B cell (primary cell): ENCODE results near the gene RRBP1. TPM values are rescaled to one million over a fixed set of nuclear protein-coding genes. Genes with fewer than 3 reads are reported as not detected.

ENCODE experiments used
- ATAC-seq: fragments of 200-7000 bp; cut with Tn5 transposase; one replicate; pipeline ENCODE4 v1.10.0; 2021; ENCODE audit warnings: low read depth, mild to moderate bottlenecking, moderate number of reproducible peaks, moderate library complexity
- CTCF ChIA-PET: fragments of 350-600 bp; sonication (Branson Sonifier 250); formaldehyde crosslinking; loops from one replicate; lab custom pipeline; 2021; ENCODE audit warnings: antibody characterized with exemption, inconsistent platforms; lab: Charles Lee
- POLR2A ChIA-PET: fragments of 350-600 bp; sonication (Branson Sonifier 250); formaldehyde crosslinking; loops from one replicate; lab custom pipeline; 2021; ENCODE audit warnings: antibody characterized with exemption; lab: Charles Lee
- DNase-seq: peaks from one replicate; pipeline ENCODE4 v3.0.0; 2013
- H2AFZ ChIP-seq: 2 replicates; pipeline ENCODE4 v1.6.1; 2012; ENCODE audit warnings: mild to moderate bottlenecking, low read depth, low read length; ENCODE audit not compliant: insufficient read depth, poor library complexity, severe bottlenecking
- H3K27ac ChIP-seq, 2 donors: 1 replicate in 1 of 2; 2 replicates in 1 of 2; pipeline ENCODE4 v1.5.1; 2012 to 2013; ENCODE audit warnings: low read length in 2 of 2, mild to moderate bottlenecking in 2 of 2, moderate library complexity in 1 of 2
- H3K27me3 ChIP-seq, 4 experiments: fragments of 200-600 bp in 1 of 4; sonication (generic) in 1 of 4; replicated peaks in 1 of 4; 1 replicate in 2 of 4; 2 replicates in 2 of 4; pipeline versions ENCODE4 v1.6.1 to v1.7.0; 2013 to 2016; ENCODE audit warnings: low read length in 3 of 4, mild to moderate bottlenecking in 2 of 4, mixed read lengths in 1 of 4, moderate library complexity in 1 of 4; ENCODE audit not compliant: insufficient read depth in 4 of 4, control insufficient read depth in 3 of 4; ENCODE audit errors: control extremely low read depth in 1 of 4
- H3K36me3 ChIP-seq, 2 experiments: replicated peaks in 1 of 2; 1 replicate in 1 of 2; 2 replicates in 1 of 2; pipeline versions ENCODE4 v1.6.1 to v1.7.1; 2013; ENCODE audit warnings: low read length in 1 of 2; ENCODE audit not compliant: insufficient read depth in 2 of 2, control insufficient read depth in 1 of 2; ENCODE audit errors: control extremely low read depth in 1 of 2, extremely low read depth in 1 of 2
- H3K4me1 ChIP-seq, 2 donors: fragments of 200-600 bp in 1 of 2; sonication (generic) in 1 of 2; 1 replicate in 1 of 2; 2 replicates in 1 of 2; pipeline versions ENCODE4 v1.5.1 to v1.6.1; 2013 to 2017; ENCODE audit warnings: low read length in 2 of 2; ENCODE audit not compliant: control insufficient read depth in 2 of 2, insufficient read depth in 2 of 2
- H3K4me2 ChIP-seq: replicated peaks from 2 replicates; pipeline ENCODE3; 2012; ENCODE audit warnings: mild to moderate bottlenecking, low read depth, low read length; ENCODE audit not compliant: poor library complexity, severe bottlenecking
- H3K4me3 ChIP-seq, 5 experiments: fragments of 200-600 bp in 1 of 5; sonication (generic) in 1 of 5; 1 replicate in 3 of 5; 2 replicates in 2 of 5; pipeline versions ENCODE4 v1.5.1 to v1.7.0; 2011 to 2016; ENCODE audit warnings: low read length in 4 of 5, mild to moderate bottlenecking in 4 of 5, low read depth in 2 of 5, control low read depth in 1 of 5, moderate library complexity in 1 of 5; ENCODE audit not compliant: insufficient read depth in 1 of 5; ENCODE audit errors: control extremely low read depth in 1 of 5, extremely low read depth in 1 of 5
- H3K79me2 ChIP-seq: fragments of 200-600 bp; sonication (generic); one replicate; pipeline ENCODE4 v1.6.0; 2016; ENCODE audit warnings: low read length; ENCODE audit not compliant: control insufficient read depth, insufficient read depth
- H3K9ac ChIP-seq: fragments of 200-600 bp; sonication (generic); 2 replicates; pipeline ENCODE4 v1.6.1; 2017; ENCODE audit warnings: mild to moderate bottlenecking, low read length, moderate library complexity
- H3K9me3 ChIP-seq, 3 donors: one replicate each; pipeline versions ENCODE4 v1.6.1 to v1.7.1; 2013; ENCODE audit warnings: low read length in 2 of 3; ENCODE audit not compliant: control insufficient read depth in 2 of 3, insufficient read depth in 1 of 3; ENCODE audit errors: control extremely low read depth in 1 of 3
- H4K20me1 ChIP-seq: 2 replicates; pipeline ENCODE4 v1.6.0; 2012; ENCODE audit warnings: mild to moderate bottlenecking, low read length; ENCODE audit not compliant: insufficient read depth, control insufficient read depth, poor library complexity, severe bottlenecking
- H3K27ac Mint-ChIP-seq: one replicate; pipeline ENCODE4 v1.8.0; 2021; ENCODE audit warnings: mixed read lengths
- H3K27me3 Mint-ChIP-seq: one replicate; pipeline ENCODE4 v1.8.0; 2021; ENCODE audit warnings: mixed read lengths
- H3K4me1 Mint-ChIP-seq: one replicate; pipeline ENCODE4 v1.8.0; 2021; ENCODE audit warnings: mixed read lengths
- H3K4me3 Mint-ChIP-seq: one replicate; pipeline ENCODE4 v1.8.0; 2021; ENCODE audit warnings: mixed read lengths
- H3K9me3 Mint-ChIP-seq: one replicate; pipeline ENCODE4 v1.8.0; 2022; ENCODE audit warnings: mixed read lengths; ENCODE audit not compliant: insufficient read depth
- CTCF ChIP-seq: fragments of 200-600 bp; IDR thresholded peaks from one replicate; pipeline ENCODE4 v1.8.0; 2022; ENCODE audit warnings: antibody characterized with exemption, mild to moderate bottlenecking
- EZH2 ChIP-seq: IDR thresholded peaks from 2 replicates; pipeline ENCODE4 v1.6.1; 2012; ENCODE audit warnings: borderline replicate concordance, low read depth, mild to moderate bottlenecking, moderate library complexity, low read length; ENCODE audit not compliant: insufficient read depth, poor library complexity, severe bottlenecking
- WGBS: methylation state at CpG from one replicate; pipeline ENCODE4 v1.1.5; 2013; ENCODE audit warnings: missing lambda C conversion rate; ENCODE audit not compliant: insufficient coverage; 5-methylcytosine and 5-hydroxymethylcytosine counted together
- intact Hi-C: fragments of 100-400 bp; cut with micrococcal nuclease; formaldehyde crosslinking; loops from one replicate; pipeline ENCODE4 v1.10.0; 2022
- polyA plus RNA-seq: library from polyadenylated mRNA; depleted of rRNA; stranded (reverse); fragments of >200 nt; gene quantifications from 2 replicates; pipeline ENCODE4 v1.2.3, GENCODE V29; 2012
- total RNA-seq, 2 donors: library from RNA; stranded (reverse); fragments of 120-200 nt in 1 of 2; gene quantifications; 1 replicate in 1 of 2; 2 replicates in 1 of 2; pipeline versions ENCODE4 v1.2.3 to v1.2.4, GENCODE V29; 2013 to 2022

Gene RRBP1
- total and polyA plus RNA-seq, 2 donors (not counting 1 experiment from before 2014, with no cell fraction given): 10.9 to 27.5 TPM

GRCh38 chr20:17631576-17632319 lies 50.3 kb downstream of the RRBP1 start:
- TF ChIP-seq EZH2 (no peak), CTCF (no peak)
- ATAC-seq (no peak), DNase-seq (no peak)
- ChIA-PET CTCF (no interaction called here), POLR2A (no interaction called here)
- H2AFZ ChIP-seq: no peak overlapping the region
- Mint-ChIP-seq H3K4me3 (no peak overlapping the region), H3K4me1 (peaks cover 16% of the 10 kb centered on the region), H3K27ac (no peak overlapping the region), H3K9me3 (no peaks in the 10 kb centered on the region), H3K27me3 (no peaks in the 10 kb centered on the region)
- H3K36me3 ChIP-seq: peaks cover 0 to 37% of the 10 kb centered on the region in 2 experiments
- H3K9me3 ChIP-seq: no peaks in the 10 kb centered on the region
- no peak overlapping the region for H3K4me2 ChIP-seq
- H3K4me3 ChIP-seq: no peak overlapping the region
- 96% methylated on average over 7 of the region's 9 CpGs for WGBS
- H3K4me1 ChIP-seq: peaks cover 7 to 22% of the 10 kb centered on the region in 2 donors
- intact Hi-C loops: no loop called here
- H3K27me3 ChIP-seq: no peaks in the 10 kb centered on the region
- no peaks in the 10 kb centered on the region for H3K79me2 ChIP-seq
- no peak overlapping the region for H3K27ac ChIP-seq
- no peak overlapping the region for H3K9ac ChIP-seq
- H4K20me1 ChIP-seq: no peaks in the 10 kb centered on the region

GRCh38 chr20:17630806-17631195 lies 51.2 kb downstream of the RRBP1 start:
- POLR2A ChIA-PET: no interaction called here
- ATAC-seq: no peak
- Mint-ChIP-seq H3K27ac (no peak overlapping the region), H3K4me1 (peaks cover 10% of the 10 kb centered on the region), H3K4me3 (no peak overlapping the region), H3K9me3 (no peaks in the 10 kb centered on the region), H3K27me3 (no peaks in the 10 kb centered on the region)
- Histone ChIP-seq H3K4me3 (no peak overlapping the region), H3K9ac (no peak overlapping the region), H3K9me3 (no peaks in the 10 kb centered on the region), H2AFZ (no peak overlapping the region), H4K20me1 (no peaks in the 10 kb centered on the region), H3K27ac (no peak overlapping the region), H3K4me2 (no peak overlapping the region), H3K4me1 (peaks cover 7 to 12% of the 10 kb centered on the region in 2 donors), H3K36me3 (peaks cover 0 to 42% of the 10 kb centered on the region in 2 experiments), H3K27me3 (no peaks in the 10 kb centered on the region), H3K79me2 (no peaks in the 10 kb centered on the region)
- intact Hi-C loops: no loop called here
- no peak for TF ChIP-seq EZH2
- TF ChIP-seq CTCF: no peak
- DNase-seq: no peak
- CTCF ChIA-PET: no interaction called here
- WGBS: 95% methylated on average over 5 of the region's 6 CpGs
